ENCODE data around the gene MAGI2. TPM values are rescaled to one million over a fixed set of nuclear protein-coding genes. Genes with fewer than 3 reads are reported as not detected.
A peak's percentile ranks its signal among the peaks of the same experiment; 100 is the strongest.

The MAGI2 gene
- total and polyA plus RNA-seq, 2 of the 13 experiments (the other 11 are each of a cell fraction or from before 2014, with no cell fraction given), result 1.5 to 3.8 TPM

DNA sequence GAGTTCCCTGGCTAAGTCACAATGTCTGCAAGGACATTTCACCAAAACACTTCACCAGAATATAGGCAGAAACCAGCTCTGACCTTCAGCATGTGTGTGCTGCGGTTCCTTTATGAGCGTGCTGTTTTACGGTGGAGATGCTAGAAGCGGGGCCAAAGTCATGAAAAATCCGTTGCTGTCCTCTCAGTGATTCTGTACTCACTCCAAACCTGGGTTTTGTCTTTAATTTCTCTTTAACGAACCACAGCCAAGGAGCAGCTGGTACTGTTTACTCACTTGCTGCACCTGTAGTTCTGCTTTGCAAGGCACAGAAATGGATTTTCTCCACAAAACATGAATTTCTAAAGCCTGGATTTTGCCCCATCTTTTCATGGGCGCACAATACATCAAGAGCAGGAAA is 1015.0 kb downstream of the MAGI2 start:
- no peak overlapping the region for H2AFZ ChIP-seq (ENCODE audit: low read length)
- TF ChIP-seq SMARCE1 (IDR thresholded peaks at IDR 0.05; ENCODE audit: borderline replicate concordance), result no peak
- TF ChIP-seq REL (CRISPR knock-in tag; conservative IDR thresholded peaks at IDR 0.05), result no peak
- TF ChIP-seq, protein P1, sequence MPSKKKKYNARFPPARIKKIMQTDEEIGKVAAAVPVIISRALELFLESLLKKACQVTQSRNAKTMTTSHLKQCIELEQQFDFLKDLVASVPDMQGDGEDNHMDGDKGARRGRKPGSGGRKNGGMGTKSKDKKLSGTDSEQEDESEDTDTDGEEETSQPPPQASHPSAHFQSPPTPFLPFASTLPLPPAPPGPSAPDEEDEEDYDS (CRISPR knock-in tag; IDR thresholded peaks at IDR 0.05), result no peak
- TF ChIP-seq TBL1XR1 (IDR thresholded peaks at IDR 0.05; ENCODE audit: borderline replicate concordance, low read length, partially characterized antibody), result no peak
- no peak for TF ChIP-seq ZSCAN9 (CRISPR knock-in tag; IDR thresholded peaks at IDR 0.05; ENCODE audit: borderline replicate concordance)
- ChIA-PET POLR2A (no interaction called here), CTCF (ENCODE audit: low intra/inter-chr PET ratio, low total read pairs) (no interaction called here)
- in situ Hi-C loops (cut with HindIII; ENCODE audit: extremely low pct_ligation_motif_present, low pct_unique_long_range_greater_than_20kb) (no loop called here), intact Hi-C loops (cut with micrococcal nuclease; ENCODE audit: unreplicated experiment) (no loop called here)
- FAIRE-seq (no peak), ATAC-seq (no peak), DNase-seq (ENCODE audit: low spot score) (no peak)
- H3K4me3 ChIP-seq (replicated peaks in 1 of 3; ENCODE audit: insufficient read depth in 1 of 3, low read depth in 2 of 3, low read length in 3 of 3), result no peak overlapping the region
- no peaks in the 10 kb centered on the region for H3K9me3 ChIP-seq (ENCODE audit: low read length)
- no peak overlapping the region for H3K4me2 ChIP-seq (ENCODE audit: low read depth, low read length)
- no peaks in the 10 kb centered on the region for H3K27me3 ChIP-seq (ENCODE audit: control insufficient read depth in 1 of 2, insufficient read depth in 2 of 2, low read length in 2 of 2)
- H3K27ac ChIP-seq (ENCODE audit: extremely low read length, insufficient read depth, low read length), result no peak overlapping the region
- 73% methylated on average over 7 of the region's 7 CpGs for WGBS (ENCODE audit: low lambda C conversion rate)
- no peaks in the 10 kb centered on the region for H4K20me1 ChIP-seq (ENCODE audit: insufficient read depth, low read length)
- no peaks in the 10 kb centered on the region for H3K36me3 ChIP-seq (replicated peaks in 1 of 2; ENCODE audit: control insufficient read depth in 1 of 2, insufficient read depth in 2 of 2, low read length in 2 of 2)
- BruUV-seq (replicated peaks), result no TSS peak
- no peak overlapping the region for H3K9ac ChIP-seq (ENCODE audit: insufficient read depth, low read depth, low read length)
- no peaks in the 10 kb centered on the region for H3K79me2 ChIP-seq (ENCODE audit: insufficient read depth, low read length)
- H3K4me1 ChIP-seq (ENCODE audit: insufficient read depth, low read length), result peaks cover 8% of the 10 kb centered on the region; the same call in 1 of the 2 replicates

DNA sequence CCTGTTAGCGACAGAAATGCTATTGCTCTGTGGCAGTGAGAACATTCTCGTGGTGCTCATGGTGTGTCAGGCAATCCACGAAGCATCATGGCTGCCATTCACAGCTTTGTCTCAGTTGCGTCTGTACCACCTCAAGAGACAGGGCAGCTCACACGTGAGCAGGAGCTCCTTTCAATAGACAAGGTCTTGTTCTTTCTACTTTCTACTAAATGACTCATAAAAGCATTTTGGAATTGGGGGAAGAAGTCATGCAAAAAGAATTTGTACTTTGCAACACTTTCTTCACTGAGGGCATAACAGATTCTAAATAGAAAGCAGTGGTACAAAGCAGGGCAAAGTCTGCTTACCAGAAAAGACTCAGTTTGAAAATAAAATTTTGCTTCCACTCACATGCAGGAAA is 1016.3 kb downstream of the MAGI2 start:
- no peak; the same call in 2 of the 3 replicates for ATAC-seq
- Histone ChIP-seq H3K27ac (ENCODE audit: extremely low read length, insufficient read depth, low read length) (no peak overlapping the region), H3K79me2 (ENCODE audit: insufficient read depth, low read length) (no peaks in the 10 kb centered on the region), H3K4me2 (ENCODE audit: low read depth, low read length) (peak overlapping the region; percentile 28), H3K4me1 (ENCODE audit: insufficient read depth, low read length) (peaks cover 8% of the 10 kb centered on the region; the same call in 1 of the 2 replicates), H3K27me3 (ENCODE audit: control insufficient read depth in 1 of 2, insufficient read depth in 2 of 2, low read length in 2 of 2) (no peaks in the 10 kb centered on the region), H3K4me3 (replicated peaks in 1 of 3; ENCODE audit: insufficient read depth in 1 of 3, low read depth in 2 of 3, low read length in 3 of 3) (no peak overlapping the region), H3K9ac (ENCODE audit: insufficient read depth, low read depth, low read length) (no peak overlapping the region), H4K20me1 (ENCODE audit: insufficient read depth, low read length) (no peaks in the 10 kb centered on the region), H3K9me3 (ENCODE audit: low read length) (no peaks in the 10 kb centered on the region), H2AFZ (ENCODE audit: low read length) (no peak overlapping the region), H3K36me3 (replicated peaks in 1 of 2; ENCODE audit: control insufficient read depth in 1 of 2, insufficient read depth in 2 of 2, low read length in 2 of 2) (no peaks in the 10 kb centered on the region)
- TF ChIP-seq THYN1 (CRISPR knock-in tag; IDR thresholded peaks at IDR 0.05; ENCODE audit: borderline replicate concordance, low read depth) (no peak), BHLHE40 (IDR thresholded peaks at IDR 0.05; ENCODE audit: low read length) (peak; percentile 41; the same call in 1 of the 2 replicates), FOSL2 (CRISPR knock-in tag; IDR thresholded peaks at IDR 0.05) (0 out of 2 replicates have a peak, but pooled peaks have one; percentile 12)
- TF ChIP-seq, protein P2, sequence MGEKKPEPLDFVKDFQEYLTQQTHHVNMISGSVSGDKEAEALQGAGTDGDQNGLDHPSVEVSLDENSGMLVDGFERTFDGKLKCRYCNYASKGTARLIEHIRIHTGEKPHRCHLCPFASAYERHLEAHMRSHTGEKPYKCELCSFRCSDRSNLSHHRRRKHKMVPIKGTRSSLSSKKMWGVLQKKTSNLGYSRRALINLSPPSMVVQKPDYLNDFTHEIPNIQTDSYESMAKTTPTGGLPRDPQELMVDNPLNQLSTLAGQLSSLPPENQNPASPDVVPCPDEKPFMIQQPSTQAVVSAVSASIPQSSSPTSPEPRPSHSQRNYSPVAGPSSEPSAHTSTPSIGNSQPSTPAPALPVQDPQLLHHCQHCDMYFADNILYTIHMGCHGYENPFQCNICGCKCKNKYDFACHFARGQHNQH (CRISPR knock-in tag; IDR thresholded peaks at IDR 0.05), result no peak
- TF ChIP-seq, protein P3, sequence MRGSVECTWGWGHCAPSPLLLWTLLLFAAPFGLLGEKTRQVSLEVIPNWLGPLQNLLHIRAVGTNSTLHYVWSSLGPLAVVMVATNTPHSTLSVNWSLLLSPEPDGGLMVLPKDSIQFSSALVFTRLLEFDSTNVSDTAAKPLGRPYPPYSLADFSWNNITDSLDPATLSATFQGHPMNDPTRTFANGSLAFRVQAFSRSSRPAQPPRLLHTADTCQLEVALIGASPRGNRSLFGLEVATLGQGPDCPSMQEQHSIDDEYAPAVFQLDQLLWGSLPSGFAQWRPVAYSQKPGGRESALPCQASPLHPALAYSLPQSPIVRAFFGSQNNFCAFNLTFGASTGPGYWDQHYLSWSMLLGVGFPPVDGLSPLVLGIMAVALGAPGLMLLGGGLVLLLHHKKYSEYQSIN (CRISPR knock-in tag; IDR thresholded peaks at IDR 0.05; ENCODE audit: borderline replicate concordance), result no peak
- in situ Hi-C loops (cut with HindIII; ENCODE audit: extremely low pct_ligation_motif_present, low pct_unique_long_range_greater_than_20kb), result no loop called here
- intact Hi-C loops (cut with micrococcal nuclease; ENCODE audit: unreplicated experiment), result no loop called here
- BruUV-seq (replicated peaks), result no TSS peak
- POLR2A ChIA-PET, result no interaction called here
- FAIRE-seq, result no peak
- CTCF ChIA-PET (ENCODE audit: low intra/inter-chr PET ratio, low total read pairs), result no interaction called here
- peak; percentile 4 for DNase-seq (ENCODE audit: low spot score)
- WGBS (ENCODE audit: low lambda C conversion rate), result 15% methylated on average over 5 of the region's 5 CpGs
